SH-SY5Y (cell line): Measurements from ENCODE around the gene ATP9A.

Experiments used
- GATA2 ChIP-seq: IDR thresholded peaks from 2 replicates; pipeline ENCODE4 v1.6.1; 2011; ENCODE audit warnings: mild to moderate bottlenecking, low read depth, low read length
- GATA3 ChIP-seq: IDR thresholded peaks from 2 replicates; pipeline ENCODE4 v1.6.1; 2011; ENCODE audit warnings: low read depth, mild to moderate bottlenecking, low read length, moderate library complexity

DNA sequence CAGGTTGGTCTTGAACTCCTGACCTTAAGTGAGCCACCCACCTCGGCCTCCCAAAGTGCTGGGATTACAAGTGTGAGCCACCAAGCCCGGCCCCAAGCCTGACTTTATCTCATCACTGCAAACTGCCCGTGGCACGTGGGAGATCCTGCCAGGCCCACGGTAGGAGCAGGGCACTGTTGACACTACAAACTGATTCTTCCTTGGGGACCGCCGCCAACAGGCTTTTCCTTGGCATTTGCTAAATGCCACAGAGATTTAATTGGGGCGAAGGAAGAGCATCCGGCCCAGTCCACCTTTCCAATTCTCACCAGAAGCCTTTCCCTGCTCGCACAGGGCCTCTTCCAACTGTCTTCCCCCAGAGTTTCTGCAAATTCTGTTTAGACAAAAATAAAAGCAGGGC, 11.0 kb downstream of the ATP9A start:
- TF ChIP-seq GATA2 (no peak), GATA3 (no peak)
